MM.1S (cell line): ENCODE measurements around the gene IL13RA2.

Source experiments
- DNase-seq: peaks from one replicate; pipeline ENCODE4 v3.0.0-alpha.2; 2015
- H2AFZ ChIP-seq: fragments of 300-600 bp; sonication (generic); 2 replicates; pipeline ENCODE4 v1.6.0; 2016; ENCODE audit warnings: antibody characterized with exemption, low read length
- H3F3A ChIP-seq: fragments of 300-600 bp; sonication (generic); 2 replicates; pipeline ENCODE4 v1.6.1; 2016; ENCODE audit warnings: mild to moderate bottlenecking, antibody characterized with exemption, low read length, moderate library complexity, mixed read lengths; ENCODE audit not compliant: insufficient read depth
- H3K27ac ChIP-seq: fragments of 300-600 bp; sonication (generic); 2 replicates; pipeline ENCODE4 v1.5.1; 2016; ENCODE audit warnings: mild to moderate bottlenecking, low read length
- H3K27me3 ChIP-seq: fragments of 300-600 bp; sonication (generic); replicated peaks from 2 replicates; pipeline ENCODE4 v1.6.0; 2016; ENCODE audit warnings: low read length; ENCODE audit not compliant: insufficient read depth
- H3K36me3 ChIP-seq: fragments of 300-600 bp; sonication (generic); replicated peaks from 2 replicates; pipeline ENCODE4 v1.6.1; 2016; ENCODE audit warnings: mild to moderate bottlenecking, low read length, mixed read lengths; ENCODE audit not compliant: insufficient read depth
- H3K4me1 ChIP-seq: fragments of 300-600 bp; sonication (generic); 2 replicates; pipeline ENCODE4 v1.6.1; 2016; ENCODE audit warnings: low read length, mixed read lengths
- H3K4me2 ChIP-seq: fragments of 300-600 bp; sonication (generic); 2 replicates; pipeline ENCODE4 v1.6.0; 2016; ENCODE audit warnings: low read depth, low read length
- H3K4me3 ChIP-seq: fragments of 300-600 bp; sonication (generic); 2 replicates; pipeline ENCODE4 v1.5.1; 2016; ENCODE audit warnings: low read length, mixed read lengths
- H3K79me2 ChIP-seq: fragments of 300-600 bp; sonication (generic); 2 replicates; pipeline ENCODE4 v1.6.1; 2016; ENCODE audit warnings: mixed run types, low read length, mixed read lengths
- H3K9ac ChIP-seq: fragments of 300-600 bp; sonication (generic); 2 replicates; pipeline ENCODE4 v1.6.1; 2016; ENCODE audit warnings: low read length, mixed read lengths
- H3K9me2 ChIP-seq: fragments of 300-600 bp; sonication (generic); replicated peaks from 2 replicates; pipeline ENCODE4 v1.6.1; 2016; ENCODE audit warnings: mild to moderate bottlenecking, low read length, mixed read lengths; ENCODE audit not compliant: insufficient read depth
- H3K9me3 ChIP-seq: fragments of 300-600 bp; sonication (generic); replicated peaks from 2 replicates; pipeline ENCODE4 v1.6.1; 2016; ENCODE audit warnings: mild to moderate bottlenecking, low read length, mixed read lengths; ENCODE audit not compliant: insufficient read depth
- H4K20me1 ChIP-seq: fragments of 300-600 bp; sonication (generic); 2 replicates; pipeline ENCODE4 v1.6.1; 2016; ENCODE audit warnings: mild to moderate bottlenecking, low read length, moderate library complexity, mixed read lengths; ENCODE audit not compliant: insufficient read depth
- EZH2 ChIP-seq: fragments of 300-600 bp; sonication (generic); optimal IDR thresholded peaks from 2 replicates; pipeline ENCODE3; 2017; ENCODE audit warnings: low read depth, mild to moderate bottlenecking, antibody characterized with exemption, low read length, mixed read lengths
- EZH2phosphoT487 ChIP-seq: fragments of 300-600 bp; sonication (generic); IDR thresholded peaks from 2 replicates; pipeline ENCODE4 v1.6.1; 2018; ENCODE audit warnings: antibody characterized with exemption, low read length
- TF ChIP-seq, protein P1 (sequence below): fragments of 300-600 bp; sonication (generic); IDR thresholded peaks from 2 replicates; pipeline ENCODE4 v1.5.1; 2016; ENCODE audit warnings: antibody characterized with exemption, low read length, mixed read lengths

The IL13RA2 gene

DNA sequence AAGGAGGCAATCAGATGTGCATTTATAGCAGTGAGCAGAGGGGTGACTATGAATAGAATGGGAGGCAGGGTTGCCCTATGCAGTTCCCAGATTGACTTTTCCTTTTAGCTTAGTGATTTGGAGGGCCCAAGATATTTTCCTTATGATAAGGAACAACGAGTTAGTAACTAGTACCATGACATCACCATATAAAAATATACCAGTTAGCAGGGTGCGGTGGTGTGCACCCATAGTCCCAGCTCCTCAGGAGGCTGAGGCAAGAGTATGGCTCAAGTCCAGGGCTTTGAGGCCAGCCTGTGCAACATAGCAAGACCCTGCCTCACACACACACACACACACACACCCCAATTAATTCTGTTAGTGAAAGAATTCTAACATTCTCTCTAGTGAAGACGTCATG, 53.0 kb downstream of the IL13RA2 start:
- Histone ChIP-seq H3K4me3 (no peak overlapping the region), H3F3A (no peaks in the 10 kb centered on the region), H2AFZ (no peak overlapping the region), H4K20me1 (no peaks in the 10 kb centered on the region), H3K27me3 (no peaks in the 10 kb centered on the region), H3K9me2 (no peaks in the 10 kb centered on the region), H3K9me3 (no peaks in the 10 kb centered on the region), H3K36me3 (no peaks in the 10 kb centered on the region), H3K9ac (no peak overlapping the region), H3K4me1 (peaks cover 9% of the 10 kb centered on the region; the same call in 1 of the 2 replicates), H3K79me2 (no peaks in the 10 kb centered on the region), H3K4me2 (no peak overlapping the region), H3K27ac (no peak overlapping the region)
- no peak for TF ChIP-seq EZH2phosphoT487
- TF ChIP-seq EZH2 = no peak
- TF ChIP-seq, protein P1, sequence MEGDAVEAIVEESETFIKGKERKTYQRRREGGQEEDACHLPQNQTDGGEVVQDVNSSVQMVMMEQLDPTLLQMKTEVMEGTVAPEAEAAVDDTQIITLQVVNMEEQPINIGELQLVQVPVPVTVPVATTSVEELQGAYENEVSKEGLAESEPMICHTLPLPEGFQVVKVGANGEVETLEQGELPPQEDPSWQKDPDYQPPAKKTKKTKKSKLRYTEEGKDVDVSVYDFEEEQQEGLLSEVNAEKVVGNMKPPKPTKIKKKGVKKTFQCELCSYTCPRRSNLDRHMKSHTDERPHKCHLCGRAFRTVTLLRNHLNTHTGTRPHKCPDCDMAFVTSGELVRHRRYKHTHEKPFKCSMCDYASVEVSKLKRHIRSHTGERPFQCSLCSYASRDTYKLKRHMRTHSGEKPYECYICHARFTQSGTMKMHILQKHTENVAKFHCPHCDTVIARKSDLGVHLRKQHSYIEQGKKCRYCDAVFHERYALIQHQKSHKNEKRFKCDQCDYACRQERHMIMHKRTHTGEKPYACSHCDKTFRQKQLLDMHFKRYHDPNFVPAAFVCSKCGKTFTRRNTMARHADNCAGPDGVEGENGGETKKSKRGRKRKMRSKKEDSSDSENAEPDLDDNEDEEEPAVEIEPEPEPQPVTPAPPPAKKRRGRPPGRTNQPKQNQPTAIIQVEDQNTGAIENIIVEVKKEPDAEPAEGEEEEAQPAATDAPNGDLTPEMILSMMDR = no peak
- no peak for DNase-seq

DNA sequence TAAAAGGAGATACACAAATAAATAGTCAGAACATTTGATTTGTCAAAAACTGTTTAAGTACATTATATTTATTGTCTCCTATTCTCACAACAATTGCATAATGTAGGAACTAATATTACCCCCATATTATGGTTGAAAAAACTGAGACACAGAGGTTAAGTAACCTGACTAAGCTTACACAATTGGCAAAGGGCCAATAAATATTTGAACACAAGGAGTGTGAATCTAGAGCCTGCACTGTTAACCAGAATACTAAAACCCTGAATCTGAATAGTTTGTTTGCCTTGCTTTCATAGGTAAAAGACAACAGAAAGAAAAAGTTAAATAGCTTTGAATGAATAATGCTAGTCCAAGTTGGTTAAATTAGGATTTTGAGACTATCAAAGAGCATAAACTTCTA, 55.2 kb downstream of the IL13RA2 start:
- Histone ChIP-seq H3K27ac (no peak overlapping the region), H3K9me3 (no peaks in the 10 kb centered on the region), H2AFZ (no peak overlapping the region), H3K4me1 (peaks cover 7% of the 10 kb centered on the region; the same call in 1 of the 2 replicates), H3K27me3 (no peaks in the 10 kb centered on the region), H3K36me3 (no peaks in the 10 kb centered on the region), H4K20me1 (no peaks in the 10 kb centered on the region), H3K4me3 (no peak overlapping the region), H3K4me2 (no peak overlapping the region), H3F3A (no peaks in the 10 kb centered on the region), H3K79me2 (no peaks in the 10 kb centered on the region), H3K9ac (no peak overlapping the region), H3K9me2 (no peaks in the 10 kb centered on the region)
- no peak for DNase-seq
- TF ChIP-seq, protein P1 = no peak
- TF ChIP-seq EZH2 (no peak), EZH2phosphoT487 (no peak)

DNA sequence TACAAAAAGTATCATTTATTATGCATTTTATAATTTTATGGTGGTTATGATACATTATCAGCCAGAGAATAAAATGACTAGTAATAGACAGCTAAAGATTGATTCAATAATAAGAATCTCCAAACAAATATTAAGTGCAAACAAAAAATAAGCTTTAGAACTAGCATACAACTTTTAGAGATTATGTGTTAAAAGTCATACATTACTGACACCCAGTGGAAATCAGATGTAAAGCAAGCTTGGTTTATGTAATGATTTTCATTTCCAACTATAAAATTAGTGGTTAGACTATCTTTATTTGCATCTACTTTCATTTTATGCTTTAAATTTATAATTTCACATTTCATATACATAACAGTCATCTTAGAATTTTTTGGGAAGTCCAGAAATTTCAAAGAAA, 57.7 kb downstream of the IL13RA2 start:
- no peaks in the 10 kb centered on the region for H3K4me1 ChIP-seq
- H3K79me2 ChIP-seq = no peaks in the 10 kb centered on the region
- H3K9ac ChIP-seq = no peak overlapping the region
- DNase-seq = peak; percentile 35
- H3K36me3 ChIP-seq = no peaks in the 10 kb centered on the region
- H3K27ac ChIP-seq = no peak overlapping the region
- H3K9me2 ChIP-seq = no peaks in the 10 kb centered on the region
- no peaks in the 10 kb centered on the region for H3F3A ChIP-seq
- TF ChIP-seq EZH2phosphoT487 = no peak
- TF ChIP-seq, protein P1 = peak; percentile 55
- H4K20me1 ChIP-seq = no peaks in the 10 kb centered on the region
- H2AFZ ChIP-seq = no peak overlapping the region
- H3K4me3 ChIP-seq = no peak overlapping the region
- no peaks in the 10 kb centered on the region for H3K27me3 ChIP-seq
- H3K9me3 ChIP-seq = no peaks in the 10 kb centered on the region
- H3K4me2 ChIP-seq = no peak overlapping the region
